Skin epidermis (tissue), 12 donors: ENCODE data around the gene SLC26A9.

Experiments used
- H3K27ac ChIP-seq, 21 experiments: fragments of 200-600 bp; sonication (generic) in 11 of 21; one replicate each; pipeline ENCODE4 v1.5.0; 2020; ENCODE audit warnings: mild to moderate bottlenecking in 3 of 21, inconsistent platforms in 2 of 21, moderate library complexity in 2 of 21
- H3K4me3 ChIP-seq, 7 experiments: fragments of 200-600 bp; sonication (generic) in 2 of 7; one replicate each; pipeline ENCODE4 v1.5.0; 2020; ENCODE audit warnings: inconsistent platforms in 2 of 7, mild to moderate bottlenecking in 2 of 7, moderate library complexity in 1 of 7

SLC26A9 gene

GRCh38 chr1:205930195-205930577, 13.1 kb downstream of the SLC26A9 start:
- H3K27ac ChIP-seq: no peak overlapping the region

GRCh38 chr1:205929496-205930194, 13.6 kb downstream of the SLC26A9 start:
- no peak overlapping the region for H3K27ac ChIP-seq
- H3K4me3 ChIP-seq: no peak overlapping the region

More at GRCh38 chr1:205930195-205930577, 13.1 kb downstream of the SLC26A9 start:
- no peak overlapping the region for H3K4me3 ChIP-seq

- H3K4me3 ChIP-seq: no peak overlapping the region
- H3K27ac ChIP-seq: no peak overlapping the region
Measured at GRCh38 chr1:205928317-205928716, 14.9 kb downstream of the SLC26A9 start.

- no peak overlapping the region for H3K27ac ChIP-seq
- H3K4me3 ChIP-seq: no peak overlapping the region
Measured at GRCh38 chr1:205927676-205928075, 15.6 kb downstream of the SLC26A9 start.

GRCh38 chr1:205927247-205927646, 16.0 kb downstream of the SLC26A9 start:
- no peak overlapping the region for H3K27ac ChIP-seq
- no peak overlapping the region for H3K4me3 ChIP-seq

GRCh38 chr1:205926636-205927035, 16.6 kb downstream of the SLC26A9 start:
- Histone ChIP-seq H3K27ac (no peak overlapping the region), H3K4me3 (no peak overlapping the region)

GRCh38 chr1:205926213-205926612, 17.0 kb downstream of the SLC26A9 start:
- no peak overlapping the region for H3K4me3 ChIP-seq
- H3K27ac ChIP-seq: no peak overlapping the region

GRCh38 chr1:205925736-205926135, 17.5 kb downstream of the SLC26A9 start:
- no peak overlapping the region for H3K27ac ChIP-seq
- H3K4me3 ChIP-seq: no peak overlapping the region

- H3K4me3 ChIP-seq: no peak overlapping the region
- no peak overlapping the region for H3K27ac ChIP-seq
Measured at GRCh38 chr1:205924460-205924790, 18.8 kb downstream of the SLC26A9 start.

- Histone ChIP-seq H3K27ac (no peak overlapping the region), H3K4me3 (no peak overlapping the region)
Measured at GRCh38 chr1:205923651-205924459, 19.4 kb downstream of the SLC26A9 start.

GRCh38 chr1:205922806-205923205, 20.4 kb downstream of the SLC26A9 start:
- Histone ChIP-seq H3K4me3 (no peak overlapping the region), H3K27ac (no peak overlapping the region)

- Histone ChIP-seq H3K27ac (no peak overlapping the region), H3K4me3 (no peak overlapping the region)
Measured at GRCh38 chr1:205922314-205922713, 20.9 kb downstream of the SLC26A9 start.

- no peak overlapping the region for H3K27ac ChIP-seq
- H3K4me3 ChIP-seq: no peak overlapping the region
Measured at GRCh38 chr1:205921570-205921909, 21.7 kb downstream of the SLC26A9 start.

GRCh38 chr1:205920861-205921569, 22.2 kb downstream of the SLC26A9 start:
- Histone ChIP-seq H3K27ac (no peak overlapping the region), H3K4me3 (no peak overlapping the region)

- Histone ChIP-seq H3K27ac (no peak overlapping the region), H3K4me3 (no peak overlapping the region)
Measured at GRCh38 chr1:205920159-205920558, 23.1 kb downstream of the SLC26A9 start.

- no peak overlapping the region for H3K4me3 ChIP-seq
- no peak overlapping the region for H3K27ac ChIP-seq
Measured at GRCh38 chr1:205918955-205919746, 24.1 kb downstream of the SLC26A9 start.

GRCh38 chr1:205917466-205918238, 25.6 kb downstream of the SLC26A9 start:
- Histone ChIP-seq H3K27ac (no peak overlapping the region), H3K4me3 (no peak overlapping the region)

- Histone ChIP-seq H3K4me3 (no peak overlapping the region), H3K27ac (no peak overlapping the region)
Measured at GRCh38 chr1:205916541-205916940, 26.7 kb downstream of the SLC26A9 start.

GRCh38 chr1:205915354-205915990, 27.8 kb downstream of the SLC26A9 start:
- Histone ChIP-seq H3K27ac (no peak overlapping the region), H3K4me3 (no peak overlapping the region)
